Measurements from ENCODE around the gene TOM1L1. TPM values are rescaled to one million over a fixed set of nuclear protein-coding genes. Genes with fewer than 3 reads are reported as not detected.

The TOM1L1 gene
- total RNA-seq, 1 experiment from 2014 or later: 44.6 TPM

DNA sequence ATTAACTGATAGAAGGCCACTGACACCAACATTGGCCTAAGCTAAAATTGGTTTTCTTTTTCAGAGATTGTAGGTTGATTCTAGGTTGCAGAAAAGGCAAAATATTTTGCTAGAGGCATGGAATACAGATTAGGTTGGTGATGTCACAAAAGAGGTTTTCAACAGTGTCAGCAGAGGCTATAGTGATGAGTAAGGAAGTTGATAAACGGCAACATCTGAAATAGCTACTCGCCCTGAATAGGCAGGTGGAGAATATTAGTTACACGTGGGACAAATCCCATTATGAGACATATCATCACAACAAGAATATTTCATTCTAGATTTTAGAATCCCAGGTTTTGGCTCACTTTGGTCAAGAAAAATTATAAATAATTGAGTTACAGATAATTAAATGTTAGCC is 1.5 kb upstream of the TOM1L1 start:
- H3K9ac ChIP-seq (ENCODE audit: extremely low read depth, insufficient read length, low read length): no peak overlapping the region
- no peaks in the 10 kb centered on the region for H3K79me1 ChIP-seq (ENCODE audit: insufficient read depth, low read depth, low read length, poor library complexity, severe bottlenecking)
- no peak for DNase-seq
- H3K4ac ChIP-seq (ENCODE audit: low read depth, low read length): no peak overlapping the region
- no peak overlapping the region for H3K14ac ChIP-seq (ENCODE audit: insufficient read depth, low read length)
- Mint-ChIP-seq H3K27ac (peak overlapping the region in 1 of 3 experiments; percentile 2; a peak in 2 of 7 replicates), H3K27me3 (ENCODE audit: low read depth) (no peaks in the 10 kb centered on the region), H3K36me3 (ENCODE audit: insufficient read depth in 1 of 3, low read depth in 3 of 3) (peaks cover 6 to 10% (median 9%) of the 10 kb centered on the region in 3 experiments; a peak in 6 of 7 replicates), H3K9me3 (no peaks in the 10 kb centered on the region), H3K4me1 (peaks cover 26 to 30% of the 10 kb centered on the region in 2 experiments), H3K4me3 (peak overlapping the region in 1 of 2 experiments; percentile 9; a peak in 1 of 5 replicates)
- no peak overlapping the region for H2BK5ac ChIP-seq (ENCODE audit: insufficient read length, low read length)
- no peak overlapping the region for H4K5ac ChIP-seq (ENCODE audit: insufficient read length, low read depth, low read length)
- peaks cover 11% of the 10 kb centered on the region for H3K23me2 ChIP-seq (ENCODE audit: insufficient read length, low read depth, low read length, poor library complexity, severe bottlenecking)
- no peak overlapping the region for H3K18ac ChIP-seq (ENCODE audit: insufficient read length, low read depth, low read length)
- H3T11ph ChIP-seq (ENCODE audit: low read length): no peak overlapping the region
- H2AK5ac ChIP-seq (ENCODE audit: insufficient read length, low read length): no peak overlapping the region
- no peaks in the 10 kb centered on the region for H4K20me1 ChIP-seq (ENCODE audit: control insufficient read depth, insufficient read depth, insufficient read length)
- no peak overlapping the region for H2BK15ac ChIP-seq (ENCODE audit: low read depth, low read length)
- H3K79me2 ChIP-seq (ENCODE audit: insufficient read depth, low read length): peaks cover 11% of the 10 kb centered on the region; the same call in 1 of the 2 replicates
- no peak overlapping the region for H2BK20ac ChIP-seq (ENCODE audit: low read depth, low read length, poor library complexity, severe bottlenecking)
- no peaks in the 10 kb centered on the region for H3K27me3 ChIP-seq (ENCODE audit: insufficient read depth, low read length)
- H2AFZ ChIP-seq (ENCODE audit: low read length): no peak overlapping the region
- no peak overlapping the region for H3K27ac ChIP-seq (ENCODE audit: insufficient read length, low read depth, low read length)
- no peak overlapping the region for H2BK120ac ChIP-seq (ENCODE audit: low read depth, low read length, poor library complexity, severe bottlenecking)
- peak overlapping the region; percentile 91 for H3K4me2 ChIP-seq (ENCODE audit: insufficient read depth, insufficient read length, low read length)
- H3K56ac ChIP-seq (ENCODE audit: insufficient read length, low read depth, low read length): no peak overlapping the region
- H2BK12ac ChIP-seq (ENCODE audit: insufficient read length, low read depth, low read length): no peak overlapping the region
- peaks cover 3% of the 10 kb centered on the region; the same call in 1 of the 2 replicates for H3K4me1 ChIP-seq (ENCODE audit: insufficient read depth, low read length)
- WGBS (ENCODE audit: extremely low coverage, insufficient read length, low lambda C conversion rate): no CpG with 5 or more reads among the region's 3 CpGs
- no peak overlapping the region for H4K91ac ChIP-seq (ENCODE audit: insufficient read length, low read depth, low read length)
- H3K23ac ChIP-seq (ENCODE audit: insufficient read length, low read depth, low read length): no peak overlapping the region
- no peak overlapping the region for H4K8ac ChIP-seq (replicated peaks; ENCODE audit: insufficient read length, low read depth, low read length)
- H3K9me3 ChIP-seq (ENCODE audit: control insufficient read depth, low read depth, low read length): no peaks in the 10 kb centered on the region
- TF ChIP-seq, protein P1, sequence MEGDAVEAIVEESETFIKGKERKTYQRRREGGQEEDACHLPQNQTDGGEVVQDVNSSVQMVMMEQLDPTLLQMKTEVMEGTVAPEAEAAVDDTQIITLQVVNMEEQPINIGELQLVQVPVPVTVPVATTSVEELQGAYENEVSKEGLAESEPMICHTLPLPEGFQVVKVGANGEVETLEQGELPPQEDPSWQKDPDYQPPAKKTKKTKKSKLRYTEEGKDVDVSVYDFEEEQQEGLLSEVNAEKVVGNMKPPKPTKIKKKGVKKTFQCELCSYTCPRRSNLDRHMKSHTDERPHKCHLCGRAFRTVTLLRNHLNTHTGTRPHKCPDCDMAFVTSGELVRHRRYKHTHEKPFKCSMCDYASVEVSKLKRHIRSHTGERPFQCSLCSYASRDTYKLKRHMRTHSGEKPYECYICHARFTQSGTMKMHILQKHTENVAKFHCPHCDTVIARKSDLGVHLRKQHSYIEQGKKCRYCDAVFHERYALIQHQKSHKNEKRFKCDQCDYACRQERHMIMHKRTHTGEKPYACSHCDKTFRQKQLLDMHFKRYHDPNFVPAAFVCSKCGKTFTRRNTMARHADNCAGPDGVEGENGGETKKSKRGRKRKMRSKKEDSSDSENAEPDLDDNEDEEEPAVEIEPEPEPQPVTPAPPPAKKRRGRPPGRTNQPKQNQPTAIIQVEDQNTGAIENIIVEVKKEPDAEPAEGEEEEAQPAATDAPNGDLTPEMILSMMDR (conservative IDR thresholded peaks at IDR 0.05): no peak
